Body of pancreas (tissue), 4 donors: ENCODE results near the gene MRPS18B. TPM values are rescaled to one million over a fixed set of nuclear protein-coding genes. Genes with fewer than 3 reads are reported as not detected.

Experiments used
- ATAC-seq: fragments of 150-250 bp; one replicate; pipeline ENCODE4 v1.9.1; 2016
- DNase-seq, 4 donors: peaks; one replicate each; pipeline ENCODE4 v3.0.0-alpha.2; 2019
- H3K27ac ChIP-seq, 4 donors: fragments of 200-600 bp; sonication (generic); 1 replicate in 3 of 4; 2 replicates in 1 of 4; pipeline versions ENCODE4 v1.5.1 to v1.6.1; 2016 to 2019; ENCODE audit warnings: mild to moderate bottlenecking in 1 of 4, mixed read lengths in 1 of 4, moderate library complexity in 1 of 4
- H3K27me3 ChIP-seq, 2 donors: fragments of 200-600 bp; sonication (generic); one replicate each; pipeline ENCODE4 v1.6.0; 2016; ENCODE audit warnings: mild to moderate bottlenecking in 1 of 2
- H3K36me3 ChIP-seq, 2 donors: fragments of 200-600 bp; sonication (generic); replicated peaks in 1 of 2; 2 replicates each; pipeline ENCODE4 v1.5.1; 2016; ENCODE audit warnings: low read depth in 2 of 2; ENCODE audit not compliant: insufficient read depth in 1 of 2
- H3K4me1 ChIP-seq: fragments of 200-600 bp; sonication (generic); one replicate; pipeline ENCODE4 v1.6.0; 2016
- H3K4me3 ChIP-seq, 2 donors: fragments of 200-600 bp; sonication (generic); 1 replicate in 1 of 2; 2 replicates in 1 of 2; pipeline ENCODE4 v1.5.1; 2016 to 2019
- H3K9me3 ChIP-seq, 3 donors: fragments of 200-600 bp; sonication (generic); 1 replicate in 2 of 3; 2 replicates in 1 of 3; pipeline ENCODE4 v1.5.1; 2016
- CTCF ChIP-seq, 7 experiments: fragments of 450-650 bp in 4 of 7; fragments of 200-600 bp in 3 of 7; sonication (generic) in 3 of 7; IDR thresholded peaks; one replicate each; pipeline ENCODE4 v1.5.1; 2016 to 2019; ENCODE audit warnings: antibody characterized with exemption in 7 of 7
- POLR2A ChIP-seq, 3 donors: fragments of 450-650 bp; IDR thresholded peaks; one replicate each; pipeline ENCODE4 v1.6.1; 2016; ENCODE audit warnings: antibody characterized with exemption in 3 of 3, mild to moderate bottlenecking in 2 of 3
- WGBS, 2 donors: methylation state at CpG; one replicate each; pipeline ENCODE4 v1.1.5; 2017; 5-methylcytosine and 5-hydroxymethylcytosine counted together
- intact Hi-C: fragments of 100-400 bp; cut with DNase I; formaldehyde crosslinking; loops from one replicate; pipeline ENCODE4 v1.15.1; 2023
- total RNA-seq, 2 donors: library from RNA; depleted of rRNA; stranded (reverse); fragments of >200 nt; gene quantifications; one replicate each; pipeline ENCODE4 v1.1.0, GENCODE V29; 2016

Gene MRPS18B
- total RNA-seq, 2 donors from 2014 or later, result 26.4 to 35.5 TPM

GRCh38 chr6:30613251-30614043 is 4.2 kb upstream of the MRPS18B start:
- intact Hi-C loops, result no loop called here
- ATAC-seq (no peak), DNase-seq (no peak)
- Histone ChIP-seq H3K4me1 (peaks cover 48% of the 10 kb centered on the region), H3K27ac (peak overlapping the region in 3 of 4 donors; percentile 96 to 97 (median 96)), H3K4me3 (no peak overlapping the region), H3K36me3 (peaks cover 0 to 7% of the 10 kb centered on the region in 2 donors), H3K9me3 (no peaks in the 10 kb centered on the region), H3K27me3 (no peaks in the 10 kb centered on the region)
- TF ChIP-seq POLR2A (IDR thresholded peaks at IDR 0.05) (peak in 1 of 3 donors; percentile 33), CTCF (IDR thresholded peaks at IDR 0.05) (no peak)

- H3K36me3 ChIP-seq, result peaks cover 0 to 2% of the 10 kb centered on the region in 2 donors
- H3K27ac ChIP-seq, result peak overlapping the region; percentile 78 to 97 (median 96)
- TF ChIP-seq CTCF (IDR thresholded peaks at IDR 0.05), result no peak
- no peak for TF ChIP-seq POLR2A (IDR thresholded peaks at IDR 0.05)
- peaks cover 56% of the 10 kb centered on the region for H3K4me1 ChIP-seq
- peak overlapping the region; percentile 7 to 24 for H3K4me3 ChIP-seq
- WGBS, 2 donors, result 11 to 12% methylated on average over 8 of the region's 8 CpGs
- no peaks in the 10 kb centered on the region for H3K9me3 ChIP-seq
- no peak for ATAC-seq
- intact Hi-C loops, result no loop called here
- DNase-seq, result no peak
- no peaks in the 10 kb centered on the region for H3K27me3 ChIP-seq
Observed at GRCh38 chr6:30614044-30614842, 3.4 kb upstream of the MRPS18B start.

- Histone ChIP-seq H3K9me3 (no peaks in the 10 kb centered on the region), H3K4me3 (peak overlapping the region; percentile 63 to 73), H3K27me3 (no peaks in the 10 kb centered on the region), H3K36me3 (peaks cover 0 to 2% of the 10 kb centered on the region in 2 donors), H3K27ac (peak overlapping the region; percentile 78 to 97 (median 96)), H3K4me1 (peaks cover 58% of the 10 kb centered on the region)
- ATAC-seq (peak; percentile 69), DNase-seq (peak; percentile 88 to 98 (median 92))
- intact Hi-C loops, result no loop called here
- WGBS, 2 donors, result 0 to 1% methylated on average over 6 of the region's 6 CpGs
- no peak for TF ChIP-seq CTCF (IDR thresholded peaks at IDR 0.05)
- peak; percentile 47 to 81 (median 81) for TF ChIP-seq POLR2A (IDR thresholded peaks at IDR 0.05)
Observed at GRCh38 chr6:30614843-30615218, 2.8 kb upstream of the MRPS18B start.

GRCh38 chr6:30615219-30615957 is 2.3 kb upstream of the MRPS18B start:
- TF ChIP-seq POLR2A (IDR thresholded peaks at IDR 0.05) (peak in 1 of 3 donors; percentile 22), CTCF (IDR thresholded peaks at IDR 0.05) (peak in 1 of 7 experiments; percentile 10)
- Histone ChIP-seq H3K27ac (peak overlapping the region; percentile 95 to 97 (median 96)), H3K27me3 (no peaks in the 10 kb centered on the region), H3K36me3 (peaks cover 0 to 2% of the 10 kb centered on the region in 2 donors), H3K4me3 (peak overlapping the region; percentile 63 to 73), H3K9me3 (no peaks in the 10 kb centered on the region), H3K4me1 (peaks cover 52% of the 10 kb centered on the region)
- intact Hi-C loops, result no loop called here
- DNase-seq (peak; percentile 57 to 68 (median 62)), ATAC-seq (peak; percentile 8)
- 0 to 1% methylated on average over 10 of the region's 10 CpGs for WGBS, 2 donors
